ENCODE results near the gene HKDC1. TPM values are rescaled to one million over a fixed set of nuclear protein-coding genes. Genes with fewer than 3 reads are reported as not detected.
"Not testable (repeated sequence)": the region's sequence is repeated elsewhere in the genome, so short reads cannot be mapped to it uniquely, and the experiment has no call there.

The HKDC1 gene
- total RNA-seq, 2 experiments from 2014 or later = 0.68 to 1.1 TPM

- Mint-ChIP-seq H3K9me3 (no peaks in the 10 kb centered on the region), H3K4me1 (peaks cover 14% of the 10 kb centered on the region), H3K4me3 (no peak overlapping the region), H3K27me3 (no peaks in the 10 kb centered on the region), H3K27ac (no peak overlapping the region), H3K36me3 (no peaks in the 10 kb centered on the region)
- POLR2A ChIA-PET = interaction anchor here (1.5 kb wide), 1 partner anchor 154 kb away, joined by 4 read pairs; no protein-coding TSS in a partner anchor
- ATAC-seq (ENCODE audit: low read depth) = no peak
- no peak for DNase-seq
Measured at GRCh38 chr10:69239136-69239535, 19.0 kb downstream of the HKDC1 start.

GRCh38 chr10:69239816-69240434 lies 19.8 kb downstream of the HKDC1 start:
- Mint-ChIP-seq H3K27me3 (no peaks in the 10 kb centered on the region), H3K4me3 (no peak overlapping the region), H3K9me3 (no peaks in the 10 kb centered on the region), H3K27ac (no peak overlapping the region), H3K36me3 (no peaks in the 10 kb centered on the region), H3K4me1 (peaks cover 14% of the 10 kb centered on the region)
- ATAC-seq (ENCODE audit: low read depth) (no peak), DNase-seq (no peak)
- POLR2A ChIA-PET = interaction anchor here (1.5 kb wide), 1 partner anchor 153 kb away, joined by 4 read pairs; no protein-coding TSS in a partner anchor

GRCh38 chr10:69240455-69240854 lies 20.3 kb downstream of the HKDC1 start:
- POLR2A ChIA-PET = no interaction called here
- H3K27me3 Mint-ChIP-seq = no peaks in the 10 kb centered on the region
- DNase-seq = no peak
- H3K4me1 Mint-ChIP-seq = peaks cover 14% of the 10 kb centered on the region
- H3K9me3 Mint-ChIP-seq = no peaks in the 10 kb centered on the region
- no peak for ATAC-seq (ENCODE audit: low read depth)
- no peaks in the 10 kb centered on the region for H3K36me3 Mint-ChIP-seq
- H3K4me3 Mint-ChIP-seq = no peak overlapping the region
- no peak overlapping the region for H3K27ac Mint-ChIP-seq

GRCh38 chr10:69241575-69241974 lies 21.4 kb downstream of the HKDC1 start:
- peaks cover 14% of the 10 kb centered on the region for H3K4me1 Mint-ChIP-seq
- no peaks in the 10 kb centered on the region for H3K36me3 Mint-ChIP-seq
- H3K27ac Mint-ChIP-seq = no peak overlapping the region
- ATAC-seq (ENCODE audit: low read depth) (no peak), DNase-seq (no peak)
- no peak overlapping the region for H3K4me3 Mint-ChIP-seq
- H3K9me3 Mint-ChIP-seq = no peaks in the 10 kb centered on the region
- POLR2A ChIA-PET = no interaction called here
- no peaks in the 10 kb centered on the region for H3K27me3 Mint-ChIP-seq

GRCh38 chr10:69242040-69242851 lies 22.1 kb downstream of the HKDC1 start:
- DNase-seq (no peak), ATAC-seq (ENCODE audit: low read depth) (no peak)
- no peak overlapping the region for H3K27ac Mint-ChIP-seq
- POLR2A ChIA-PET = no interaction called here
- peaks cover 12% of the 10 kb centered on the region for H3K4me1 Mint-ChIP-seq
- no peaks in the 10 kb centered on the region for H3K36me3 Mint-ChIP-seq
- H3K4me3 Mint-ChIP-seq = no peak overlapping the region
- no peaks in the 10 kb centered on the region for H3K9me3 Mint-ChIP-seq
- no peaks in the 10 kb centered on the region for H3K27me3 Mint-ChIP-seq

GRCh38 chr10:69242852-69243212 lies 22.7 kb downstream of the HKDC1 start:
- Mint-ChIP-seq H3K9me3 (no peaks in the 10 kb centered on the region), H3K27me3 (no peaks in the 10 kb centered on the region), H3K27ac (no peak overlapping the region), H3K4me1 (peaks cover 10% of the 10 kb centered on the region), H3K4me3 (no peak overlapping the region), H3K36me3 (no peaks in the 10 kb centered on the region)
- no peak for DNase-seq
- ATAC-seq (ENCODE audit: low read depth) = no peak
- POLR2A ChIA-PET = interaction anchor here (1.2 kb wide), 1 partner anchor 148 kb away, joined by 3 read pairs; no protein-coding TSS in a partner anchor

- ATAC-seq (ENCODE audit: low read depth) (no peak), DNase-seq (no peak)
- H3K9me3 Mint-ChIP-seq = no peaks in the 10 kb centered on the region
- H3K4me1 Mint-ChIP-seq = peaks cover 10% of the 10 kb centered on the region
- POLR2A ChIA-PET = interaction anchor here (1.2 kb wide), 1 partner anchor 147 kb away, joined by 3 read pairs; no protein-coding TSS in a partner anchor
- no peaks in the 10 kb centered on the region for H3K36me3 Mint-ChIP-seq
- H3K27ac Mint-ChIP-seq = no peak overlapping the region
- no peaks in the 10 kb centered on the region for H3K27me3 Mint-ChIP-seq
- H3K4me3 Mint-ChIP-seq = no peak overlapping the region
Measured at GRCh38 chr10:69243817-69244216, 23.7 kb downstream of the HKDC1 start.

GRCh38 chr10:69246036-69246435 lies 25.9 kb downstream of the HKDC1 start:
- Mint-ChIP-seq H3K4me1 (no peaks in the 10 kb centered on the region), H3K27ac (no peak overlapping the region), H3K27me3 (no peaks in the 10 kb centered on the region), H3K9me3 (no peaks in the 10 kb centered on the region), H3K4me3 (no peak overlapping the region), H3K36me3 (no peaks in the 10 kb centered on the region)
- POLR2A ChIA-PET = no interaction called here
- no peak for ATAC-seq (ENCODE audit: low read depth)
- no peak for DNase-seq

- DNase-seq (no peak), ATAC-seq (ENCODE audit: low read depth) (no peak)
- Mint-ChIP-seq H3K36me3 (no peaks in the 10 kb centered on the region), H3K27ac (no peak overlapping the region), H3K9me3 (no peaks in the 10 kb centered on the region), H3K4me3 (no peak overlapping the region), H3K4me1 (no peaks in the 10 kb centered on the region), H3K27me3 (no peaks in the 10 kb centered on the region)
- POLR2A ChIA-PET = no interaction called here
Measured at GRCh38 chr10:69246581-69247312, 26.6 kb downstream of the HKDC1 start.

GRCh38 chr10:69247313-69247710 lies 27.2 kb downstream of the HKDC1 start:
- H3K36me3 Mint-ChIP-seq = no peaks in the 10 kb centered on the region
- ATAC-seq (ENCODE audit: low read depth) (no peak), DNase-seq (no peak)
- H3K27ac Mint-ChIP-seq = no peak overlapping the region
- POLR2A ChIA-PET = no interaction called here
- no peaks in the 10 kb centered on the region for H3K27me3 Mint-ChIP-seq
- H3K9me3 Mint-ChIP-seq = no peaks in the 10 kb centered on the region
- no peaks in the 10 kb centered on the region for H3K4me1 Mint-ChIP-seq
- H3K4me3 Mint-ChIP-seq = no peak overlapping the region

- Mint-ChIP-seq H3K4me1 (no peaks in the 10 kb centered on the region), H3K36me3 (no peaks in the 10 kb centered on the region), H3K9me3 (no peaks in the 10 kb centered on the region), H3K27ac (no peak overlapping the region), H3K27me3 (no peaks in the 10 kb centered on the region), H3K4me3 (no peak overlapping the region)
- ATAC-seq (ENCODE audit: low read depth) (no peak), DNase-seq (no peak)
- POLR2A ChIA-PET = no interaction called here
Measured at GRCh38 chr10:69248117-69248730, 28.1 kb downstream of the HKDC1 start.

- Mint-ChIP-seq H3K27ac (no peak overlapping the region), H3K9me3 (no peaks in the 10 kb centered on the region), H3K4me1 (no peaks in the 10 kb centered on the region), H3K4me3 (no peak overlapping the region), H3K36me3 (no peaks in the 10 kb centered on the region), H3K27me3 (no peaks in the 10 kb centered on the region)
- ATAC-seq (ENCODE audit: low read depth) = no peak
- no peak for DNase-seq
- POLR2A ChIA-PET = no interaction called here
Measured at GRCh38 chr10:69250041-69250440, 29.9 kb downstream of the HKDC1 start.

- POLR2A ChIA-PET; H3K4me3 Mint-ChIP-seq; ATAC-seq (ENCODE audit: low read depth); DNase-seq; H3K9me3 Mint-ChIP-seq; H3K36me3 Mint-ChIP-seq; H3K27me3 Mint-ChIP-seq; H3K27ac Mint-ChIP-seq; H3K4me1 Mint-ChIP-seq: not testable (repeated sequence)
Measured at GRCh38 chr10:69251417-69251816, 31.3 kb downstream of the HKDC1 start.

All from activated naive CD8-positive, alpha-beta T cell treated with anti-CD3 and anti-CD28 coated beads, Interleukin-2, amount 10 ng/mL, durations not matched to agents 7 days and 5 days (primary cell).